Peyer's patch (tissue), 4 donors: ENCODE measurements around the gene BMPR1B.
"Not testable (repeated sequence)": the region's sequence is repeated elsewhere in the genome, so short reads cannot be mapped to it uniquely, and the experiment has no call there.

ENCODE experiments used
- POLR2A ChIP-seq, 2 donors: fragments of 450-650 bp; IDR thresholded peaks; one replicate each; pipeline ENCODE4 v1.5.1; 2017; ENCODE audit warnings: antibody characterized with exemption in 2 of 2, mild to moderate bottlenecking in 2 of 2, moderate library complexity in 2 of 2
- TF ChIP-seq, protein P1 (sequence below), 6 experiments: fragments of 450-650 bp in 4 of 6; fragments of 200-600 bp in 2 of 6; sonication (generic) in 1 of 6; IDR thresholded peaks; one replicate each; pipeline ENCODE4 v1.5.1; 2017 to 2019; ENCODE audit warnings: antibody characterized with exemption in 6 of 6, mild to moderate bottlenecking in 3 of 6, moderate library complexity in 1 of 6

DNA sequence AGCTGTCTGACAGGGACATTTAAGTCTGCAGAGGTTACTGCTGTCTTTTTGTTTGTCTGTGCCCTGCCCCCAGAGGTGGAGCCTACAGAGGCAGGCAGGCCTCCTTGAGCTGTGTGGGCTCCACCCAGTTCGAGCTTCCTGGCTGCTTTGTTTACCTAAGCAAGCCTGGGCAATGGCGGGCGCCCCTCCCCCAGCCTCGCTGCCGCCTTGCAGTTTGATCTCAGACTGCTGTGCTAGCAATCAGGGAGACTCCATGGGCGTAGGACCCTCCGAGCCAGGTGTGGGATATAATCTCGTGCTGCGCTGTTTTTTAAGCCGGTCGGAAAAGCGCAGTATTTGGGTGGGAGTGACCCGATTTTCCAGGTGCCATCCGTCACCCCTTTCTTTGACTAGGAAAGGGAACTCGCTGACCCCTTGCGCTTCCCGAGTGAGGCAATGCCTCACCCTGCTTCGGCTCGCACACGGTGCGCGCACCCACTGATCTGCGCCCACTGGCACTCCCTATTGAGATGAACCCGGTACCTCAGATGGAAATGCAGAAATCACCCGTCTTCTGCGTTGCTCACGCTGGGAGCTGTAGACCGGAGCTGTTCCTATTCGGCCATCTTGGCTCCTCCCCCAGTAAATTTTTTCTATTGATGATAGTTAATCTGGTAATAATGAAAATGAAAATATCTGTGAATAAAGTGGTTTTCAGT is 83.6 kb downstream of the BMPR1B start:
- not testable (repeated sequence) for TF ChIP-seq POLR2A (IDR thresholded peaks at IDR 0.05)
- TF ChIP-seq, protein P1, sequence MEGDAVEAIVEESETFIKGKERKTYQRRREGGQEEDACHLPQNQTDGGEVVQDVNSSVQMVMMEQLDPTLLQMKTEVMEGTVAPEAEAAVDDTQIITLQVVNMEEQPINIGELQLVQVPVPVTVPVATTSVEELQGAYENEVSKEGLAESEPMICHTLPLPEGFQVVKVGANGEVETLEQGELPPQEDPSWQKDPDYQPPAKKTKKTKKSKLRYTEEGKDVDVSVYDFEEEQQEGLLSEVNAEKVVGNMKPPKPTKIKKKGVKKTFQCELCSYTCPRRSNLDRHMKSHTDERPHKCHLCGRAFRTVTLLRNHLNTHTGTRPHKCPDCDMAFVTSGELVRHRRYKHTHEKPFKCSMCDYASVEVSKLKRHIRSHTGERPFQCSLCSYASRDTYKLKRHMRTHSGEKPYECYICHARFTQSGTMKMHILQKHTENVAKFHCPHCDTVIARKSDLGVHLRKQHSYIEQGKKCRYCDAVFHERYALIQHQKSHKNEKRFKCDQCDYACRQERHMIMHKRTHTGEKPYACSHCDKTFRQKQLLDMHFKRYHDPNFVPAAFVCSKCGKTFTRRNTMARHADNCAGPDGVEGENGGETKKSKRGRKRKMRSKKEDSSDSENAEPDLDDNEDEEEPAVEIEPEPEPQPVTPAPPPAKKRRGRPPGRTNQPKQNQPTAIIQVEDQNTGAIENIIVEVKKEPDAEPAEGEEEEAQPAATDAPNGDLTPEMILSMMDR (IDR thresholded peaks at IDR 0.05): not testable (repeated sequence)
